IPS-18a (cell line): ENCODE measurements around the gene PDE11A.

ENCODE experiments used
- H3K27ac ChIP-seq: one replicate; pipeline ENCODE4 v1.5.1; 2013; ENCODE audit warnings: low read length
- H3K27me3 ChIP-seq: one replicate; pipeline ENCODE4 v1.6.1; 2013; ENCODE audit warnings: mild to moderate bottlenecking, low read length; ENCODE audit not compliant: control insufficient read depth, insufficient read depth
- H3K36me3 ChIP-seq: one replicate; pipeline ENCODE4 v1.6.1; 2013; ENCODE audit warnings: low read depth, low read length; ENCODE audit not compliant: control insufficient read depth
- H3K4me1 ChIP-seq: one replicate; pipeline ENCODE4 v1.6.1; 2013; ENCODE audit warnings: low read depth, low read length; ENCODE audit not compliant: control insufficient read depth
- H3K4me3 ChIP-seq: one replicate; pipeline ENCODE4 v1.5.1; 2013; ENCODE audit warnings: low read length
- H3K9ac ChIP-seq: one replicate; pipeline ENCODE4 v1.6.1; 2013; ENCODE audit warnings: mild to moderate bottlenecking, low read length, moderate library complexity
- H3K9me3 ChIP-seq: one replicate; pipeline ENCODE4 v1.6.1; 2013; ENCODE audit warnings: low read depth, low read length; ENCODE audit not compliant: control insufficient read depth

The PDE11A gene

DNA sequence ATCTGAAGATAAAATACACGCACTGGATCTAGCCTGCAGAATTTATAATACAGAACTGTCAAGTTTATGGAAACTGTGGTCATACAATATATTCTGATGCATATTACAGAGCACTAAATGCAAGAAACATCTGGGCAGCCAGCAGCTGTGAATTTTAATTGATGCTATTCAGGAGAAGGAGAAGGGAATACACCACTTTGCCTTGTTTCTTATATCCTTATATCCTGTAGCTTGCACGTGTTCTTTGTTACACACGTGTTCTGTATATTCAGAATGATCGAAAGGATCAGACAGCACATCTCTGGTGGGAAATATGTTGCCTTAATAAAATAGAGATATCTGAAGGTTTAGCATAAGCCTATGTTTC lies 344.2 kb downstream of the PDE11A start:
- Histone ChIP-seq H3K4me3 (no peak overlapping the region), H3K27ac (no peak overlapping the region), H3K9me3 (no peaks in the 10 kb centered on the region), H3K4me1 (peaks cover 14% of the 10 kb centered on the region), H3K36me3 (no peaks in the 10 kb centered on the region), H3K27me3 (peaks cover 81% of the 10 kb centered on the region), H3K9ac (no peak overlapping the region)

- Histone ChIP-seq H3K27ac (no peak overlapping the region), H3K4me3 (no peak overlapping the region), H3K9ac (no peak overlapping the region), H3K9me3 (no peaks in the 10 kb centered on the region), H3K27me3 (peaks cover 75% of the 10 kb centered on the region), H3K4me1 (peaks cover 14% of the 10 kb centered on the region), H3K36me3 (no peaks in the 10 kb centered on the region)
These were observed 344.8 kb downstream of the PDE11A start for GRCh38 chr2:177727577-177728398.

DNA sequence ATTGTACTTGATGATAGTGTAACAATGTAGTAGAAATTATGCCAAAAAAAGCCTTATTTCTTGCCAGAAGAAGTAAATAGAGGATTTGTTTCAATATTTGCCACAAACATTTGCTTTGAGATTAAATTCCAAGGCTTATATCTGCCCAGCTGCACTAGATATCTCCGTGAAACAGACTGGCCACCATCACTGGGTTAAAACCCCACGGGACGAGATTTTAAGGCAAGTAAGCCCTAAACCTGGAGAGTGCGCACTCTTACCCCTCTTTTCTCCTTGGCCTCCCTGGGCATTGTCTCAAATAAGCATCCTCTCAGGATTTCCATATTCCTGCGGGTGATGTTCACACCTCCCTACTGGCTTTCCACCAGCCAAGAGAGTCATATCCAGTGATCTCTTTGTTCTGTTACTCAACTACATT lies 345.6 kb downstream of the PDE11A start:
- Histone ChIP-seq H3K9ac (no peak overlapping the region), H3K9me3 (no peaks in the 10 kb centered on the region), H3K27ac (no peak overlapping the region), H3K4me3 (no peak overlapping the region), H3K36me3 (no peaks in the 10 kb centered on the region), H3K4me1 (peaks cover 12% of the 10 kb centered on the region), H3K27me3 (peaks cover 67% of the 10 kb centered on the region)

- H3K9me3 ChIP-seq = no peaks in the 10 kb centered on the region
These were observed 347.9 kb downstream of the PDE11A start for GRCh38 chr2:177724398-177725287.

GRCh38 chr2:177723235-177723634 lies 349.3 kb downstream of the PDE11A start:
- H3K4me3 ChIP-seq = no peak overlapping the region
- H3K4me1 ChIP-seq = no peaks in the 10 kb centered on the region
- no peaks in the 10 kb centered on the region for H3K36me3 ChIP-seq
- no peak overlapping the region for H3K9ac ChIP-seq
- H3K27ac ChIP-seq = no peak overlapping the region
- no peaks in the 10 kb centered on the region for H3K9me3 ChIP-seq
- peaks cover 30% of the 10 kb centered on the region for H3K27me3 ChIP-seq

More at GRCh38 chr2:177724398-177725287, 347.9 kb downstream of the PDE11A start:
- Histone ChIP-seq H3K36me3 (no peaks in the 10 kb centered on the region), H3K4me3 (no peak overlapping the region), H3K4me1 (no peaks in the 10 kb centered on the region), H3K9ac (no peak overlapping the region), H3K27me3 (peaks cover 44% of the 10 kb centered on the region), H3K27ac (no peak overlapping the region)

DNA sequence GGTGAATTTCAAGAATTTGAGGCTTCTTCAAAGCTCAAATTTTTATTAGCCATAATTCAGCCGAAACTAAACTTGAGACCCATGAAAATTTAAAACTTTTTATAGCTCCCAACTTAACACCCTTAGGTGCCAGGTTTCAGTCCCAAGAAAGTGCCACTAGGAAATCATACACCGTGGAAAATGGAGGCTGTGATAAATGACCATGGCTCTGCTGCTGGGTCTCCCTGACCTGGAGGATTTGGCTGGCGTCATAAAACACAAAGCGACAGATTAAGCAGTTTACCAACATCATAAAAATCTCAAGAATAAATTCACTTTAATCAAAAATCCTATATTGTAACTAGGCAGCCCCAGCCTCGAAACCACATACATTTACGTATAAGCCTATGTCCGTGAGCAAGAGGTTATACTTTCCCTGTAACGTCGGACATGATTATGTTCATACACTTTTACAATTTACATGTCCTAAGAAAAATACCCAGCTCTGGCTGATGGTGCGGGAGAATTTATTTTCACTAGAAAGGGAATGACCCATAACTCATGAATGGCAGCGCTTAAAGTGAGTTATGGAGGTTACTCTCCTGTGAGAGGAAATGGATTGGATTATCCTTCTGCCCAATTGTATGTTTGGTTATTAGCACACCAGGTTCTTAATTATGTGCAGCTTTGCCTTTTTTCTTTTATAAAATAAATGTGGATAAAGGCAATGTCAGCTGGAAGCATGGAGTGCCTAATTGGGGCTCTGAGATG lies 350.6 kb downstream of the PDE11A start:
- Histone ChIP-seq H3K4me3 (no peak overlapping the region), H3K27ac (no peak overlapping the region), H3K27me3 (peaks cover 18% of the 10 kb centered on the region), H3K4me1 (no peaks in the 10 kb centered on the region), H3K9ac (no peak overlapping the region), H3K9me3 (no peaks in the 10 kb centered on the region), H3K36me3 (no peaks in the 10 kb centered on the region)

- no peak overlapping the region for H3K9ac ChIP-seq
- H3K4me3 ChIP-seq = no peak overlapping the region
- no peaks in the 10 kb centered on the region for H3K4me1 ChIP-seq
- H3K27me3 ChIP-seq = peaks cover 8% of the 10 kb centered on the region
- H3K27ac ChIP-seq = no peak overlapping the region
- H3K9me3 ChIP-seq = no peaks in the 10 kb centered on the region
- no peaks in the 10 kb centered on the region for H3K36me3 ChIP-seq
These were observed 351.5 kb downstream of the PDE11A start for GRCh38 chr2:177721087-177721486.

GRCh38 chr2:177717831-177718618 lies 354.6 kb downstream of the PDE11A start:
- H3K27me3 ChIP-seq = no peaks in the 10 kb centered on the region
- no peak overlapping the region for H3K9ac ChIP-seq
- no peaks in the 10 kb centered on the region for H3K4me1 ChIP-seq

DNA sequence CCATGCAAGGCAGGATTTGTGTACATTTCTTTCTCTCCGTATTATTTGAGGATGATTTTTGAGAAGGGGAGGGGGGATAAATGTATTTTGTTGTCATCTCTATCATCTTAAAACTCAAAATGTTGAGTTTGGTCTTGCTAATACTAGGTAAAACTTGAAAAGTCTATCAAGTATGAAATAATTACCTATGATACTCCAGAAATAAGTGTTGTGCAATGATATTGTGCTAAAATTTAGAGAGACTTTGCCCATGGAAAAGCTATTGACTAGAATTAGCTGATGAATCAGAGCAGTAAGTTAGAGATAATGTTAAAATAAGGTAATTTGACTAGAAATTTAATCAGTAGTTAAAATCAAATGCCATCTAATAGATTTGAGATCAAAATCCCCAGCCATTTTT lies 356.1 kb downstream of the PDE11A start:
- Histone ChIP-seq H3K4me1 (no peaks in the 10 kb centered on the region), H3K27me3 (no peaks in the 10 kb centered on the region), H3K9me3 (no peaks in the 10 kb centered on the region), H3K27ac (no peak overlapping the region), H3K9ac (no peak overlapping the region), H3K36me3 (no peaks in the 10 kb centered on the region), H3K4me3 (no peak overlapping the region)

More at GRCh38 chr2:177717831-177718618, 354.6 kb downstream of the PDE11A start:
- Histone ChIP-seq H3K36me3 (no peaks in the 10 kb centered on the region), H3K27ac (no peak overlapping the region), H3K9me3 (no peaks in the 10 kb centered on the region), H3K4me3 (no peak overlapping the region)

- no peaks in the 10 kb centered on the region for H3K4me1 ChIP-seq
- no peak overlapping the region for H3K9ac ChIP-seq
- H3K9me3 ChIP-seq = no peaks in the 10 kb centered on the region
- H3K27me3 ChIP-seq = no peaks in the 10 kb centered on the region
- no peak overlapping the region for H3K27ac ChIP-seq
- no peaks in the 10 kb centered on the region for H3K36me3 ChIP-seq
- no peak overlapping the region for H3K4me3 ChIP-seq
These were observed 356.8 kb downstream of the PDE11A start for GRCh38 chr2:177715771-177716170.
